GM12878 (cell line): ENCODE measurements around the gene KIAA0319L. TPM values are rescaled to one million over a fixed set of nuclear protein-coding genes. Genes with fewer than 3 reads are reported as not detected.

Source experiments
- ATAC-seq: fragments of 200-7000 bp; cut with Tn5 transposase; 3 replicates; pipeline ENCODE4 v1.9.1; 2020; ENCODE audit warnings: mild to moderate bottlenecking, moderate library complexity
- BruUV-seq: library from RNA; stranded (reverse); fragments of 400-500 nt; replicated peaks from 2 replicates; lab custom pipeline; 2021; lab: Mats Ljungman, UMichigan
- CTCF ChIA-PET: fragments of 300-600 bp; sonication (Branson Sonifier 250); formaldehyde crosslinking; extraction: SDS; loops from one replicate; lab custom pipeline; 2021; ENCODE audit warnings: inconsistent platforms; lab: Yijun Ruan, JAX
- POLR2A ChIA-PET: fragments of 350-600 bp; formaldehyde crosslinking; extraction: SDS; loops from one replicate; lab custom pipeline; 2021; ENCODE audit warnings: inconsistent platforms; lab: Charles Lee
- RAD21 ChIA-PET: fragments of 300-600 bp; sonication (Branson Sonifier 250); formaldehyde crosslinking; loops from one replicate; lab custom pipeline; 2023; ENCODE audit warnings: antibody characterized with exemption; ENCODE audit not compliant: unreplicated experiment; lab: Charles Lee
- SMC1A ChIA-PET: fragments of 300-600 bp; sonication (Branson Sonifier 250); formaldehyde crosslinking; loops from one replicate; lab custom pipeline; 2023; ENCODE audit not compliant: unreplicated experiment, uncharacterized antibody; lab: Charles Lee
- DNase-seq: peaks from one replicate; pipeline ENCODE4 v3.0.0-alpha.2; 2011; ENCODE audit warnings: low read depth, low spot score
- FAIRE-seq: peaks from 3 replicates; lab custom pipeline; 2011; peaks lifted over from hg19 to GRCh38; lab: Jason Lieb, UNC
- H2AFZ ChIP-seq: 2 replicates; pipeline ENCODE4 v1.6.0; 2011; ENCODE audit warnings: low read depth, low read length, control low read depth; ENCODE audit not compliant: control insufficient read depth
- H3K27ac ChIP-seq: 2 replicates; pipeline ENCODE4 v1.5.1; 2011; ENCODE audit warnings: control low read depth; ENCODE audit not compliant: control insufficient read depth, insufficient read depth
- H3K27me3 ChIP-seq, 2 experiments: replicated peaks in 1 of 2; 2 replicates each; pipeline versions ENCODE4 v1.6.0 to v1.6.1; 2011; ENCODE audit warnings: low read length in 1 of 2; ENCODE audit not compliant: control insufficient read depth in 2 of 2, insufficient read depth in 2 of 2
- H3K36me3 ChIP-seq, 2 experiments: 2 replicates each; pipeline ENCODE4 v1.5.1; 2011; ENCODE audit warnings: low read length in 1 of 2; ENCODE audit not compliant: control insufficient read depth in 2 of 2, insufficient read depth in 2 of 2
- H3K4me1 ChIP-seq: 2 replicates; pipeline ENCODE4 v1.6.1; 2011; ENCODE audit warnings: mild to moderate bottlenecking, low read length, moderate library complexity, mixed read lengths; ENCODE audit not compliant: control insufficient read depth, insufficient read depth
- H3K4me2 ChIP-seq: 2 replicates; pipeline ENCODE4 v1.6.0; 2011; ENCODE audit warnings: control low read depth; ENCODE audit not compliant: control insufficient read depth, insufficient read depth
- H3K4me3 ChIP-seq: fragments of 200-600 bp; sonication (generic); 2 replicates; pipeline ENCODE4 v1.5.1; 2016
- H3K79me2 ChIP-seq: 2 replicates; pipeline ENCODE4 v1.6.0; 2011; ENCODE audit warnings: low read length; ENCODE audit not compliant: control insufficient read depth, insufficient read depth
- H3K9ac ChIP-seq: 2 replicates; pipeline ENCODE4 v1.8.0; 2011; ENCODE audit warnings: low read length, control low read depth, mixed read lengths; ENCODE audit not compliant: control insufficient read depth, insufficient read depth
- H3K9me3 ChIP-seq: replicated peaks from 3 replicates; pipeline ENCODE4 v1.5.1; 2011; ENCODE audit warnings: mild to moderate bottlenecking, low read length; ENCODE audit not compliant: control insufficient read depth, insufficient read depth
- H4K20me1 ChIP-seq: 2 replicates; pipeline ENCODE4 v1.6.0; 2011; ENCODE audit not compliant: control insufficient read depth, insufficient read depth
- CHD4 ChIP-seq: fragments of 200-600 bp; sonication (generic); IDR thresholded peaks from 2 replicates; pipeline ENCODE4 v1.6.1; 2016; ENCODE audit warnings: mild to moderate bottlenecking
- FOXK2 ChIP-seq: fragments of 450-650 bp; IDR thresholded peaks from 2 replicates; pipeline ENCODE4 v1.6.1; 2017; ENCODE audit warnings: mild to moderate bottlenecking, moderate library complexity
- SUPT20H ChIP-seq: IDR thresholded peaks from 2 replicates; pipeline ENCODE4 v1.6.1; 2011; ENCODE audit warnings: low read depth, mild to moderate bottlenecking, low read length, moderate library complexity, borderline replicate concordance; ENCODE audit not compliant: control insufficient read depth
- USF1 ChIP-seq: IDR thresholded peaks from 2 replicates; pipeline ENCODE4 v1.6.1; 2011; ENCODE audit warnings: borderline replicate concordance, low read depth, mild to moderate bottlenecking, moderate library complexity, mixed read lengths, low read length; ENCODE audit not compliant: insufficient read depth; ENCODE audit errors: extremely low read length
- ZNF687 ChIP-seq: fragments of 450-650 bp; IDR thresholded peaks from 2 replicates; pipeline ENCODE4 v1.6.1; 2017; ENCODE audit warnings: mild to moderate bottlenecking, moderate library complexity
- WGBS: methylation state at CpG from one replicate; pipeline ENCODE4 v1.1.6; 2016; ENCODE audit warnings: low lambda C conversion rate; ENCODE audit not compliant: insufficient replicate concordance, insufficient coverage; ENCODE audit errors: missing lambda C conversion rate; 5-methylcytosine and 5-hydroxymethylcytosine counted together
- in situ Hi-C: fragments of 300-500 bp; cut with MboI; formaldehyde crosslinking; loops from 9 replicates; pipeline ENCODE4 v1.14.3; 2018; ENCODE audit warnings: mixed read lengths
- intact Hi-C: fragments of 100-400 bp; cut with micrococcal nuclease; formaldehyde crosslinking; loops from one replicate; pipeline ENCODE4 v1.14.2; 2022; ENCODE audit not compliant: unreplicated experiment
- polyA plus RNA-seq, 11 experiments: library from polyadenylated mRNA; depleted of rRNA in 4 of 11; unstranded in 6 of 11; stranded (reverse) in 5 of 11; fragments of >200 nt; fragmentation: Nextera tagmentation in 4 of 11; fragmentation: Illumina TruSeq in 1 of 11; extraction: Ambion mirVana in 4 of 11; extraction: Trizol in 1 of 11; gene quantifications; 1 replicate in 1 of 11; 2 replicates in 10 of 11; pipeline versions ENCODE4 v1.2.1 to v1.2.3, GENCODE V29; 2011 to 2016; ENCODE audit warnings: inconsistent platforms in 2 of 11, missing spikeins in 2 of 11, low read depth in 1 of 11
- total RNA-seq, 4 experiments: library from RNA; depleted of rRNA in 3 of 4; stranded (reverse); fragments of >200 nt in 3 of 4; fragmentation: Illumina TruSeq in 1 of 4; extraction: Trizol in 1 of 4; gene quantifications; 2 replicates each; pipeline versions ENCODE4 v1.2.1 to v1.2.3, GENCODE V29; 2013 to 2021

Gene KIAA0319L
- total and polyA plus RNA-seq, 10 of the 15 experiments (the other 5 are each of a cell fraction or from before 2014, with no cell fraction given): 2.6 to 57.8 (median 25.4) TPM

- Histone ChIP-seq H3K36me3 (peaks cover 12 to 43% of the 10 kb centered on the region in 2 experiments), H3K4me3 (no peak overlapping the region), H3K9ac (no peak overlapping the region), H2AFZ (no peak overlapping the region), H3K27ac (no peak overlapping the region), H3K4me2 (no peak overlapping the region), H4K20me1 (no peaks in the 10 kb centered on the region; the same call in 1 of the 2 replicates), H3K79me2 (no peaks in the 10 kb centered on the region; the same call in 1 of the 2 replicates), H3K9me3 (no peaks in the 10 kb centered on the region), H3K27me3 (no peaks in the 10 kb centered on the region), H3K4me1 (no peaks in the 10 kb centered on the region)
- FAIRE-seq (no peak), DNase-seq (no peak), ATAC-seq (no peak)
- POLR2A ChIA-PET: interaction anchor here (0.5 to 1.6 kb wide), 5 partner anchors 13 to 166 kb away, joined by 3 to 5 read pairs (median 4); partner anchors contain the start of gene CLSPN
- TF ChIP-seq USF1 (no peak), SUPT20H (no peak), ZNF687 (no peak), FOXK2 (no peak), CHD4 (no peak)
- SMC1A ChIA-PET: interaction anchor here (1.2 kb wide), 1 partner anchor 35 kb away, joined by 3 read pairs; no protein-coding TSS in a partner anchor
- CTCF ChIA-PET: interaction anchor here (0.6 to 3.4 kb wide), 4 partner anchors 16 to 152 kb away, joined by 4 to 10 read pairs (median 6); no protein-coding TSS in a partner anchor
- intact Hi-C loops: no loop called here
- WGBS: 98% methylated on average over 4 of the region's 4 CpGs
- in situ Hi-C loops: no loop called here
- no TSS peak for BruUV-seq
- RAD21 ChIA-PET: no interaction called here
These were observed 46.7 kb upstream of the KIAA0319L start for GRCh38 chr1:35603941-35604340.
